ENCODE data around the gene LMTK2.

DNA sequence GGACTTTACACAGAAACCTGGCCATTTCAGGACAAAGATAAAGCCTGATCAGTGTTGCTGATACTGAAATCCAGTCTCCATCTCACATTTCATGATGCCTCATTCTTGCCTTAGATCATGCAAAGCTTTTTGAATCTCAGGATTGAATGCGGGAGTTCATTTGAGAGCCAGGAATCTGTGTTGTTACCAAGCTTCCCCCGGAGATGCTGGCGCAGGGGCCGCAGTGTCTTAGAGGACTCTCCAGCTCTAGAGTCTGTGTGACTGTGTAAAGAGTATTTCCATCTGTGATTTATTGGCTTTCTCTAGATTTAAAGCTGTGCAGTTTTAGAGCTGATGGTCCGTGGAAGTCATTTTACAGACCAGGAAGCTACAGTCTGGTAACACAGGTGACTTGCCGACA lies 32.0 kb downstream of the LMTK2 start:
- no peak for TF ChIP-seq SUZ12 (IDR thresholded peaks at IDR 0.05; ENCODE audit: extremely low read depth, insufficient read depth, insufficient read length)
- TF ChIP-seq ZNF274 (IDR thresholded peaks at IDR 0.05; ENCODE audit: low read depth, low read length): no peak
- TF ChIP-seq YY1 (IDR thresholded peaks at IDR 0.05; ENCODE audit: insufficient read depth, insufficient read length): no peak
